Measurements from ENCODE around the gene TMEM101.
"Not testable (repeated sequence)": the region's sequence is repeated elsewhere in the genome, so short reads cannot be mapped to it uniquely, and the experiment has no call there.

Gene TMEM101

DNA sequence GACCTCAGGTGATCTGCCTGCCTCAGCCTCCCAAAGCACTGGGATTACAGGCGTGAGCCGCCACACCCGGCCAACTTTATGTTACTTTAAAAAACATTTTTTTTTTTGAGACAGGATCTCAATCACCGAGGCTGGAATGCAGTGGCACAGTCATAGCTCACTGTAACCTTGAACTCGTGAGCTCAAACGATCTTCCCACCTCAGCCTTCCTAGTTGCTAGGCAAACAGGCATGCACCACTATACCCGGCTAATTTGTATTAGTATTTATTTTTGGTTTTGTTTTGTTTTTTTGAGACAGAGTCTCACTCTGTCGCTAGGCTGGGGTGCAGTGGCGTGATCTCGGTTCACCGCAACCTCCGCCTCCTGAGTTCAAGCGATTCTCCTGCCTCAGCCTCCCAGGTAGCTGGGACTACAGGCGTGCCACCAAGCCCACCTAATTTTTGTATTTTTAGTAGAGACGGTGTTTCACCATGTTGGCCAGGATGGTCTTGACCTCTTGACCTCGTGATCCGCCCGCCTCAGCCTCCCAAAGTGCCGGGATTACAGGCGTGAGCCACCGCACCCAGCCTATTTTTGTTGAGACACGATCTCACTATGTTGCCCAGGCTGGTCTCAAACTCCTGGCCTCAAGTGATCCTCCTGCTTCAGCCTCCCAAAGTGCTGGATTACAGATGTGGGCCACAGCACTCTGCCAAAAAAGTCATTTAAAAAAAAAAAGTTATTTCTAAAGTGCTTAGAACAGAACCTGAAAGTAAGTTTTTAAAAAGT, 42.1 kb downstream of the TMEM101 start:
- not testable (repeated sequence) for DNase-seq

DNA sequence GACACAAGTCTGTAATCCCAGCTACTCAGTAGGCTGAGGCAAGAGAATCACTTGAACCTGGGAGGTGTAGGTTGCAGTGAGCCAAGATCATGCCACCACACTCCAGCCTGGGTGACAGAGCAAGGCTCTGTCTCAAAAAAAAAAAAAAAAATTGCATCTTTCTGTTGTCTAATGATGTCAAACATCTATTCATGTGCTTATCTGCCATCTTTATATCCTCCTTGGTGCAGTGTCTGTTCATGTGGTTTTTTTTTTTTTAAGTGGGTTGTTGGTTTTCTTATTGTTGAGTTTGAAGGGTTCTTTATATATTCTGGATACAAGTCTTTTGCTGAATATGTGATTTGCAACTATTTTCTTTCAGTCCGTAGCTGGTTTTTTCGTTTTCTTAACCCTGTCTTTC, 43.3 kb downstream of the TMEM101 start:
- DNase-seq: not testable (repeated sequence)

- no peak for DNase-seq
Observed at GRCh38 chr17:43970366-43970765, 44.4 kb downstream of the TMEM101 start.

DNA sequence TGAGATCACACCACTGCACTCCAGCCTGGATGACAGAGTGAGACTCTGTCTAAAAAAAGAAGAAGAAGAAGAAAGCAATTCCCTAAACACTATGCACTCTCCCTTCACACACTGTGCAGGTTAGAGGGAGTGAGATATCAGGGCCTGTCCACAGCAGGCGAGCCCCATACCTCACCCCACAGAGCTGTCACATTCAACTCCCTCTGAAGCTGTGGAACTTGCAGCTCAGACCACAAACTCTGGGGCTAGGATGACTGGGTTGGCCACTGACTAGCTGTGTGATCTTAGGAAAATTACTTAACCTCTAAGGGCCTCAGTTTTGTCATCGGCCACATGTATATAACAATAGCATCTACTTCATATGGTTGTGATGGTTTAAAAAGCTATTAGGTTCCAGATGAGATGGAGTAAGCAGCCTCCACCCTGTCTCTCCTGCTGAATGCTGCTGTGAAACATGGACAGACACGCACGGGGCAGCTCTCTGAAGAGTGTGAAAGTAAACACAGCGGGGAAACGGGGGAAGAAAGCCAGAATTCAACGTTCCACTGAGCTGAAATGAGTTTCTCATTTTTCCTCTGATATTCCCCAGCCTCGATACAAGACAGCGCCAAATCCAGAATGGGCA, 47.4 kb downstream of the TMEM101 start:
- no peak for DNase-seq

- DNase-seq: no peak
Observed at GRCh38 chr17:43966276-43966675, 48.5 kb downstream of the TMEM101 start.

DNA sequence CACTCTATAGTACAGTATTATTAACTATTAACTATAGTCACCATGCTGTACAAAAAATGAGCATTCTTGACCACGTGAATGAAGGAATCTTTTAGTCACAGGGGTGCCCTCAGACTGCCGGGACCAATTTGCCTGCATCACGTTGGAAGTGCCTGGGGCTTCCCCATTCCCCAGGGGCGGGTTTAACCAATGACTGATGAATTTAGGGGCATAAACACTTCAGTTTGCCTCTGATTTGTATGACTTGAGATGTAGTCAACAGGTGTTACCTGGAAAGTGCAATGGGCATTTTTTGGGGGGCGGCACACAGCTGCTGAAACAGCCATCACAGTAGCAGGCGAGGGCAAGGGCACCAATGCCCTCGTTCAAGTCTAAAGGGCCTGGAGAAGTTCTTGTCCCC, 52.3 kb downstream of the TMEM101 start:
- no peak for DNase-seq

GRCh38 chr17:43961954-43962353, 52.8 kb downstream of the TMEM101 start:
- DNase-seq: no peak

DNA sequence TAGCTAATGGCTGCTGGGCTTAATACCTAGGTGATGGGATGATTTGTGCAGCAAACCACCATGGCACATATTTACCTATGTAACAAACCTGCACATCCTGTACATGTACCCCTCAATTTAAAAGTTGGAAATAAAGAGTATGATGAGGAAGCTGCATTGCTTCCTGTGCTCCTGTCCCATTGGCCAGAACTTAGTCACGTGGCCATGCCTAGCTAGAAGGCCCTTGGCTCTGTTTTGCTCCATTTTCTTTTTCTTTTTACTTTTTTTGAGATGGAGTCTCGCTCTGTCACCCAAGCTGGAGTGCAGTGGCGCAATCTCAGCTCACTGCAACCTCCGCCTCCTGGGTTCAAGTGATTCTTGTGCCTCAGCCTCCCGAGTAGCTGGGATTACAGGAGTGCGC, 53.5 kb downstream of the TMEM101 start:
- not testable (repeated sequence) for DNase-seq

All from activated CD4-positive, CD25-positive, alpha-beta regulatory T cell (primary cell).